Activated CD4-positive, alpha-beta T cell treated with anti-CD3 and anti-CD28 coated beads, Interleukin-2, amount 10 ng/mL, durations not matched to agents 7 days and 5 days (primary cell): ENCODE measurements around the gene RESP18. TPM values are rescaled to one million over a fixed set of nuclear protein-coding genes. Genes with fewer than 3 reads are reported as not detected.

ENCODE experiments used
- CTCF ChIA-PET: fragments of 350-600 bp; sonication (Branson Sonifier 250); formaldehyde crosslinking; loops from one replicate; lab custom pipeline; 2021; ENCODE audit warnings: antibody characterized with exemption; lab: Charles Lee
- POLR2A ChIA-PET: fragments of 350-600 bp; sonication (Branson Sonifier 250); formaldehyde crosslinking; loops from one replicate; lab custom pipeline; 2021; ENCODE audit warnings: antibody characterized with exemption; lab: Charles Lee
- DNase-seq: peaks from one replicate; pipeline ENCODE4 v3.0.0-alpha.2; 2020
- H3K27ac Mint-ChIP-seq: one replicate; pipeline ENCODE4 v1.8.0; 2021; ENCODE audit warnings: mild to moderate bottlenecking, moderate library complexity, mixed read lengths
- H3K27me3 Mint-ChIP-seq: one replicate; pipeline ENCODE4 v1.8.0; 2021; ENCODE audit warnings: mixed read lengths
- H3K36me3 Mint-ChIP-seq: one replicate; pipeline ENCODE4 v1.8.0; 2021; ENCODE audit warnings: low read depth, mixed read lengths
- H3K4me1 Mint-ChIP-seq: one replicate; pipeline ENCODE4 v1.8.0; 2021; ENCODE audit warnings: mixed read lengths
- H3K4me3 Mint-ChIP-seq: one replicate; pipeline ENCODE4 v1.8.0; 2021; ENCODE audit warnings: mild to moderate bottlenecking, moderate library complexity, mixed read lengths
- H3K9me3 Mint-ChIP-seq: one replicate; pipeline ENCODE4 v1.8.0; 2021; ENCODE audit warnings: mixed read lengths
- total RNA-seq, 2 experiments: library from RNA; stranded (reverse); gene quantifications; one replicate each; pipeline ENCODE4 v1.2.3, GENCODE V29; 2021

The RESP18 gene
- total RNA-seq, 2 experiments from 2014 or later: not detected

DNA sequence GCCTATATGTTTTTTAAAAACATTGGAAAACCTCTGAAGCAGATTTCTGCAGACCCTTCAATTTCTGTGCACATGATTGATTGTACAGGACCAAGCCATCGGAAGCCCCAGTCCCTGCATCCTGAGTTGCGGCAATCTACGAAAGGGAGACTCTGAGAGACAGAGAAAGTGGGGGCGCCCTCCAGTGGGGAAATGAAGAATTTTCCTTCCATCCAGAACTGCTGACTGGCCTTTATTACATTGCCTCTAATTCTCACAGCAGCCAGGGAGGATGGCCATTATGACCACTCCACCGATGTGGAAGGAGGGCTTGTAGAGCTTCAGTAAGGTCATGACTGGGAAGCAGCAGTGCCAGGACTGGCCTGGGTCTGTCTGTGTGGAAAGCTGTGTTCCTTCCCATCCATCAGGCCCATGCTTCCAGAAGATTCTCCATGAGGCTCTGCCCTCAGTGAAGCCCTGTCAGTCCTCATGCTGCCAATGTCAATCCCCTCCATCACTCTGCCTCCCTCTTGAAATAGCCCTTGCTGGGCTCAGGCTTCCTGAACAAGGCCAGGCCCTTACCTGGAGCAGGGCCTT is 20.0 kb upstream of the RESP18 start:
- DNase-seq: peak; percentile 74
- Mint-ChIP-seq H3K4me1 (no peaks in the 10 kb centered on the region), H3K4me3 (no peak overlapping the region), H3K27me3 (peaks cover 34% of the 10 kb centered on the region), H3K27ac (no peak overlapping the region), H3K36me3 (no peaks in the 10 kb centered on the region), H3K9me3 (no peaks in the 10 kb centered on the region)
- ChIA-PET POLR2A (no interaction called here), CTCF (interaction anchor here (1.0 to 2.2 kb wide), 6 partner anchors 11 to 58 kb away, joined by 3 to 7 read pairs (median 5); partner anchors contain the start of gene DNPEP)

GRCh38 chr2:219350710-219351221 is 18.2 kb upstream of the RESP18 start:
- POLR2A ChIA-PET: no interaction called here
- no peaks in the 10 kb centered on the region for H3K4me1 Mint-ChIP-seq

DNA sequence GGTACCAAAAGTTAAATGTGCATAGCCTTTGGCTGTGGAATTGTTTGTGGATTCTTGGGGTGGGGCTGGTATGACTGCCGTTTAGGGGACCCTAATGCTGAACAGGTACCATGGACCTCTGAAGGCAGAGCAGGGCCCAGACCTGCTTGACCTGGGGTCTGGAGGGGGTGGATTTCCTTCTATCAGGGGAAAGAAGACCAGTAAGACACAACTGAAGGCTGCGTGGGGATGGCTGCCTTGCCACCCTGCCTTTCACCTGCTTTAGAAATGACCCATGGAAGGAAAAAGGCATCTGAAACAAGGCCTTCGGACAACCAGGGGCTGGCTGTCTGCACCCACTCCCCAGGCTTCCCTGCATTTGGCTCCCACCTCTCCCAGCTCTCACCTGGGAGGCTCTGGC is 17.7 kb upstream of the RESP18 start:
- Mint-ChIP-seq H3K4me1 (no peaks in the 10 kb centered on the region), H3K27me3 (peaks cover 22% of the 10 kb centered on the region), H3K4me3 (no peak overlapping the region), H3K36me3 (no peaks in the 10 kb centered on the region), H3K9me3 (no peaks in the 10 kb centered on the region), H3K27ac (no peak overlapping the region)
- ChIA-PET POLR2A (no interaction called here), CTCF (interaction anchor here (0.7 to 1.3 kb wide), 2 partner anchors 16 to 37 kb away, joined by 3 read pairs; partner anchors contain the start of gene DNPEP)
- no peak for DNase-seq

More at GRCh38 chr2:219350710-219351221, 18.2 kb upstream of the RESP18 start:
- Mint-ChIP-seq H3K4me3 (no peak overlapping the region), H3K9me3 (no peaks in the 10 kb centered on the region), H3K36me3 (no peaks in the 10 kb centered on the region), H3K27ac (no peak overlapping the region), H3K27me3 (peaks cover 22% of the 10 kb centered on the region)
- CTCF ChIA-PET: interaction anchor here (0.7 to 2.0 kb wide), 3 partner anchors 15 to 191 kb away, joined by 3 to 5 read pairs (median 4); no protein-coding TSS in a partner anchor
- no peak for DNase-seq

DNA sequence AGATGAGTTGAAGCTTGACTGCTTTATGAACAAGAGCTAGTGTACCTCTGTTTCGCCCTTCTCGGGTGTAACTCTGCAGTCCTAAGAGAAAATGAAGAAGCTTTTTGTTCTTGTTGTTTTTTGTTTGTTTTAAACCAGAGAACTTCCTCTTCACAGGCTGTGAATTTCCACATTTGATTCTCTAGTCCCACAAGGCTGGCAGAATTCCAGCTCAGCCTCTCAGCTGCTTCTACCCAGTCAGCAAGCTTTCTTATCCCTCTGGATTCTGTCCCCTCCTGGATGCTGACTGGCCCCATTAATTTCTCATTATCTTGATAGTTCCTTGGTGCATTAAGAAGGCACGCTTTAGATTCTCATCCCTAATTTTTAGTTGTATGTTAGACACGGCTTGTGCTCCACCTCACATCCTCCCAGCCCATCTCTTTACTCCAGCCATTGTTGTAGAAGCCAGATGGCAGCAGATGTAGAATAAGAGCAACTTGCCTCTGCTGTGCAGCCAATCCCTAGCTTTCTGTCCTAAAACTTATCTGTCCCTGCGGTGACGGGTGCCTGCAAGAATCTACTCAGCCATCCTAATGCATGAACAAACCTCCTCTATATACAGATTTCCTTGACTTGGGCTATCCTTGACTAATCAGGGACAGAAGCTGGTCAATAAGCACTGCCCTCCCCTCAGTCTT is 12.3 kb upstream of the RESP18 start:
- Mint-ChIP-seq H3K27me3 (peaks cover 28% of the 10 kb centered on the region), H3K4me3 (no peak overlapping the region), H3K9me3 (no peaks in the 10 kb centered on the region), H3K4me1 (no peaks in the 10 kb centered on the region), H3K36me3 (no peaks in the 10 kb centered on the region), H3K27ac (no peak overlapping the region)
- ChIA-PET CTCF (interaction anchor here (0.6 to 0.9 kb wide), 2 partner anchors 43 to 50 kb away, joined by 3 to 4 read pairs; no protein-coding TSS in a partner anchor), POLR2A (no interaction called here)
- no peak for DNase-seq

DNA sequence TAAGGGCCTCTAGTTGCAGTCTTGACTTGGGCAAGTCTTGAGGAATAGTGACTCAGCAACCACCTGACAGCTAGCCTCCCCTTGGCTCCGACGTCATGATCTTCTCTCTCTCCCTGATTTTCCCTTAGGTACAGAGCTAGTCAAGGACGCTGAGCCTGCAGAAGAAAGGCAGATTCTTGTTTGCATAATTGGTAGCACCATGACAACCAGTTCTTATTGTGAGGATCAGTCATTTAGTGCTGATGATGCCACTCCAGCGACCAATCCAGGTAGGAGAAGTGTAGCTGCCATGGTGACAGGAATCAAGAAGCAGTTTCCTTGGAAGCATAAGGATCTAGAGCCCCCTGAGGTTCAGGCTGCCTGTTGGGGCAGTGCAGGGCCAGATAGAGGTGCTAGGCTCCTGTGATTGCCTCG is 2.8 kb upstream of the RESP18 start:
- Mint-ChIP-seq H3K4me3 (no peak overlapping the region), H3K27ac (no peak overlapping the region), H3K9me3 (peaks cover 12% of the 10 kb centered on the region), H3K4me1 (no peaks in the 10 kb centered on the region), H3K27me3 (peaks cover 60% of the 10 kb centered on the region), H3K36me3 (no peaks in the 10 kb centered on the region)
- DNase-seq: no peak
- ChIA-PET CTCF (no interaction called here), POLR2A (no interaction called here)

GRCh38 chr2:219334076-219334475 is 1.5 kb upstream of the RESP18 start:
- ChIA-PET POLR2A (no interaction called here), CTCF (no interaction called here)
- Mint-ChIP-seq H3K4me3 (no peak overlapping the region), H3K36me3 (no peaks in the 10 kb centered on the region), H3K27me3 (peaks cover 59% of the 10 kb centered on the region), H3K27ac (no peak overlapping the region), H3K9me3 (peaks cover 12% of the 10 kb centered on the region), H3K4me1 (no peaks in the 10 kb centered on the region)
- DNase-seq: no peak

GRCh38 chr2:219331560-219332213 is 857 bp downstream of the RESP18 start:
- Mint-ChIP-seq H3K27ac (no peak overlapping the region), H3K4me3 (no peak overlapping the region), H3K36me3 (no peaks in the 10 kb centered on the region), H3K27me3 (peaks cover 58% of the 10 kb centered on the region), H3K9me3 (peaks cover 12% of the 10 kb centered on the region), H3K4me1 (no peaks in the 10 kb centered on the region)
- DNase-seq: peak; percentile 30
- ChIA-PET CTCF (no interaction called here), POLR2A (no interaction called here)

GRCh38 chr2:219327719-219328118 is 4.8 kb downstream of the RESP18 start:
- no peaks in the 10 kb centered on the region for H3K4me1 Mint-ChIP-seq
- ChIA-PET POLR2A (no interaction called here), CTCF (interaction anchor here (0.9 to 1.1 kb wide), 2 partner anchors 33 to 202 kb away, joined by 3 read pairs; no protein-coding TSS in a partner anchor)
- peaks cover 6% of the 10 kb centered on the region for H3K9me3 Mint-ChIP-seq
- H3K27ac Mint-ChIP-seq: no peak overlapping the region
- DNase-seq: no peak
- H3K27me3 Mint-ChIP-seq: peaks cover 45% of the 10 kb centered on the region
- no peaks in the 10 kb centered on the region for H3K36me3 Mint-ChIP-seq
- H3K4me3 Mint-ChIP-seq: no peak overlapping the region

DNA sequence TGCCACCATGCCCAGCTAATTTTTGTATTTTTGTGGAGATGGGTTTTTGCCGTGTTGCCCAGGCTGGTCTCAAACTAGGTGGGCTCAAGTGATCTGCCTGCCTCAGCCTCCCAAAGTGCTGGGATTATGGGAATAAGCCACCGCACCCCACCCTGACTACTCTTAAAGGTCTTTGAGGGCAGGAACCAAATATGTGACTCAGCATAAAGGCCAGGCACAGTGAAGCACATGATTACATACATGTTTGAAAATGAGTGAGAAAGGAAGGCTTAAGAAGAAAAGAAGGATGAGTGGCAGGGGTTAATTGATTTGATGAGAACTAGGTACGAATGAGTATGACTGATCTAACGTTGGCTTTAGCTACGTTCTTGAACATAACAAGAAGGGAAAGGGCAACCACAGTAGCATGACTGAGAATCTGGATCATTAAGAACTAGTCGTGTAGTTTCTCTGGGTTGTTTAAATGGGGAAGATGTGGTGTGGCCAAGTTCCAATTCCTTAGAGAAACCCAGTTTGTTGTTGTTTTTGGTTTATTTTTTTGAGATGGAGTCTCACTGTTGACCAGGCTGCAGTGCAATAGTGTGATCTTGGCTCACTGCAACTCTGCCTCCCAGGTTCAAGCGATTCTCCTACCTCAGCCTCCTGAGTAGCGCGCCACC is 6.8 kb downstream of the RESP18 start:
- Mint-ChIP-seq H3K36me3 (no peaks in the 10 kb centered on the region), H3K4me3 (no peak overlapping the region), H3K27me3 (peaks cover 31% of the 10 kb centered on the region), H3K27ac (no peak overlapping the region), H3K4me1 (peaks cover 9% of the 10 kb centered on the region), H3K9me3 (no peaks in the 10 kb centered on the region)
- DNase-seq: no peak
- POLR2A ChIA-PET: no interaction called here
- CTCF ChIA-PET: interaction anchor here (1.0 to 1.5 kb wide), 2 partner anchors 16 to 331 kb away, joined by 3 read pairs; no protein-coding TSS in a partner anchor

- Mint-ChIP-seq H3K36me3 (no peaks in the 10 kb centered on the region), H3K9me3 (no peaks in the 10 kb centered on the region), H3K27ac (no peak overlapping the region), H3K27me3 (peaks cover 26% of the 10 kb centered on the region), H3K4me3 (no peak overlapping the region), H3K4me1 (peaks cover 10% of the 10 kb centered on the region)
- DNase-seq: no peak
- POLR2A ChIA-PET: no interaction called here
- CTCF ChIA-PET: interaction anchor here (1.5 kb wide), 1 partner anchor 15 kb away, joined by 3 read pairs; no protein-coding TSS in a partner anchor
Observed at GRCh38 chr2:219325136-219325535, 7.4 kb downstream of the RESP18 start.

GRCh38 chr2:219323434-219323833 is 9.1 kb downstream of the RESP18 start:
- H3K4me1 Mint-ChIP-seq: peaks cover 10% of the 10 kb centered on the region
- CTCF ChIA-PET: interaction anchor here (0.5 to 1.2 kb wide), 4 partner anchors 12 to 281 kb away, joined by 3 to 4 read pairs (median 3); no protein-coding TSS in a partner anchor
- no peak overlapping the region for H3K27ac Mint-ChIP-seq
- H3K27me3 Mint-ChIP-seq: peaks cover 20% of the 10 kb centered on the region
- no peak overlapping the region for H3K4me3 Mint-ChIP-seq
- DNase-seq: no peak
- no peaks in the 10 kb centered on the region for H3K9me3 Mint-ChIP-seq
- POLR2A ChIA-PET: no interaction called here
- no peaks in the 10 kb centered on the region for H3K36me3 Mint-ChIP-seq

DNA sequence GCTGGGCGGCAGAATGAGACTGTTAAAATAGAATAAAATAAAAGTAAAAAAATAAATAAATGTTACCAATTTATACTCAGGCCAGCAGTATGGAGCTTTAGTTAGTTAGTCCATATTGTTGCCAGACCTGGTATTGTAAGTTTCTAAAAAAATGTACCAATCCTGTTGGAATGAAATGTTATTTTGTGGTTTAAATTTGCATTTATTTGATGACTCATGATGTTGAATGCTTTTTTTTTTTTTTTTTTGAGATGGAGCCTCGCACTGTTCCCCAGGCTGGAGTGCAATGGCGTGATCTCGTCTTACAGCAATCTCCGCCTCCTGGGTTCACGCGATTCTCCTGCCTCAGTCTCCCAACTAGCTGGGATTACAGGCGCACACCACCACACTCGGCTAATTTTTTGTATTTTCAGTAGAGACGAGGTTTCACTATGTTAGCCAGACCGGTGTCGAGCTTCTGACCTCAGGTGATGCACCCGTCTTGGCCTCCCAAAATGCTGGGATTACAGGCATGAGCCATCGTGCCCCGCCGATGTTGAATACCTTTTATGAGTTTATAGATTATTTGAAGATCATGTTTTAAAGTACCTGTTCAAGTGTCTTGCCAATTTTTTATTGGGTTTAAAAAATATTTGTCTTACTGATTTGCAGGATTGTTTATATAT is 17.6 kb downstream of the RESP18 start:
- H3K9me3 Mint-ChIP-seq: no peaks in the 10 kb centered on the region
- no peak overlapping the region for H3K27ac Mint-ChIP-seq
- CTCF ChIA-PET: interaction anchor here (1.2 kb wide), 1 partner anchor 20 kb away, joined by 3 read pairs; no protein-coding TSS in a partner anchor
- DNase-seq: no peak
- no peaks in the 10 kb centered on the region for H3K36me3 Mint-ChIP-seq
- H3K4me1 Mint-ChIP-seq: no peaks in the 10 kb centered on the region
- H3K27me3 Mint-ChIP-seq: peaks cover 11% of the 10 kb centered on the region
- no peak overlapping the region for H3K4me3 Mint-ChIP-seq
- POLR2A ChIA-PET: no interaction called here
